ENCODE measurements around the gene COL23A1. TPM values are rescaled to one million over a fixed set of nuclear protein-coding genes. Genes with fewer than 3 reads are reported as not detected.

The COL23A1 gene
- 5.7 and 7.6 TPM in 2 replicates for total RNA-seq (2014; rRNA removed; shearing (Covaris generic); ENCODE audit: low replicate concordance)

DNA sequence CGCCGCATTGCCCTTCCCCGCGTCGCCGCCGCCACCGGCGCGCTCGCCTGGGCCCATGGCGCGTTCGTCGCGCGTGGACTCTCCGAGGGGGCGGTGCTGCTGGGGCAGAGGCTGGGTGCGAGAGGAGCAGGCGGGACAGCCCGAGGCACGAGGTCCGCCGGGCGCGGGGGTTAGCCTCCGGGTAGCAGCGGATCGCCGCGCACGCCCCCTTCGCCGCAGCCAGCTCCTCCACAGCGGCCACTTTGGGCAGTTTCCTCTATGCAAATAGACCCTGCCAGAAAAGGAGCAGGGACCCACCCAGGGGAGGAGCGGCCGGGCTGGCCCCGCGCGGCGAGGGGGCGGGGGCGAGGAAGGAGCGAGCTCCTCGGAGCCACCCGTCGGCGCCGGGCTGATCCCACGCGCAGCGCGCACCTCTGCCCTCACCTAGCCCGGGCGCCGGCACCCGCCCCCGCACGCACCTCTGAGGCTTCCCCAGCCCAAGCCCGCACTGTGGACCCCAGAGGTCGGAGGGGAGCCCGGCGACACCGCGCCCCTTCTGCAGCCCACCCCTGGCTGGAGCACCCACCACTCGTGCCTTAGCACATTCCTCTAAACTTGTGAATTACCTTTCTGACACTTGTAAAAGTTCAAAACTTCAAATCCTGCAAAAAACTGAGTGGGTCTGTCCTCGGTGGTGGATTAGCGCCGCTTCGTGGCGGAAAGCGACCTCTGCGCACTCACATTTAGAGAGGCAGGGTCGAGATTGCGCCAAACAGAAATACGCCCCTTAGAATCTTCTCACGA, at the start of gene COL23A1:
Gene COL23A1, minus strand, starts transcription at position 253 of the 783 bp plus-strand sequence.
- H3K27me3 ChIP-seq (ENCODE audit: low read length) = no peaks in the 10 kb centered on the region

GRCh38 chr5:178637356-178638074, 47.3 kb upstream of the COL23A1 start:
- H3K9me2 ChIP-seq (replicated peaks; ENCODE audit: insufficient read depth, low read length) = no peaks in the 10 kb centered on the region
- peak overlapping the region; percentile 78; the same call in 1 of the 2 replicates for H2AFZ ChIP-seq (ENCODE audit: low read length)
- H3K9me3 ChIP-seq (ENCODE audit: low read length) = no peaks in the 10 kb centered on the region
- H3K27ac ChIP-seq (ENCODE audit: low read length) = no peak overlapping the region
- peak; percentile 53 for DNase-seq
- peaks cover 6% of the 10 kb centered on the region for H3K4me1 ChIP-seq (ENCODE audit: low read length)
- no peaks in the 10 kb centered on the region for H3K36me3 ChIP-seq (ENCODE audit: insufficient read depth, low read length)
- no peak overlapping the region for H3K9ac ChIP-seq (ENCODE audit: low read length)
- peak overlapping the region; percentile 6 for H3K4me2 ChIP-seq (ENCODE audit: low read depth, low read length, poor library complexity, severe bottlenecking)
- no peaks in the 10 kb centered on the region for H3K79me2 ChIP-seq (ENCODE audit: low read length)
- no peaks in the 10 kb centered on the region for H4K20me1 ChIP-seq (ENCODE audit: insufficient read depth, low read depth, low read length)
- H3K27me3 ChIP-seq (ENCODE audit: low read length) = no peaks in the 10 kb centered on the region
- H3K4me3 ChIP-seq (ENCODE audit: low read length) = no peak overlapping the region

More for the DNA sequence above, at the start of gene COL23A1:
- Histone ChIP-seq H3K9me2 (replicated peaks; ENCODE audit: insufficient read depth, low read length) (no peaks in the 10 kb centered on the region), H3K4me3 (ENCODE audit: low read length) (no peak within 1 kb of the TSS), H2AFZ (ENCODE audit: low read length) (no peak within 1 kb of the TSS), H3K27ac (ENCODE audit: low read length) (no peak within 1 kb of the TSS), H4K20me1 (ENCODE audit: insufficient read depth, low read depth, low read length) (no peaks in the 10 kb centered on the region), H3K9ac (ENCODE audit: low read length) (no peak within 1 kb of the TSS), H3K4me2 (ENCODE audit: low read depth, low read length, poor library complexity, severe bottlenecking) (no peak within 1 kb of the TSS), H3K9me3 (ENCODE audit: low read length) (peaks cover 5% of the 10 kb centered on the region; the same call in 1 of the 2 replicates), H3K79me2 (ENCODE audit: low read length) (no peaks in the 10 kb centered on the region), H3K36me3 (ENCODE audit: insufficient read depth, low read length) (peaks cover 2% of the 10 kb centered on the region; the same call in 1 of the 2 replicates), H3K4me1 (ENCODE audit: low read length) (no peaks in the 10 kb centered on the region)
- DNase-seq = no peak

DNA sequence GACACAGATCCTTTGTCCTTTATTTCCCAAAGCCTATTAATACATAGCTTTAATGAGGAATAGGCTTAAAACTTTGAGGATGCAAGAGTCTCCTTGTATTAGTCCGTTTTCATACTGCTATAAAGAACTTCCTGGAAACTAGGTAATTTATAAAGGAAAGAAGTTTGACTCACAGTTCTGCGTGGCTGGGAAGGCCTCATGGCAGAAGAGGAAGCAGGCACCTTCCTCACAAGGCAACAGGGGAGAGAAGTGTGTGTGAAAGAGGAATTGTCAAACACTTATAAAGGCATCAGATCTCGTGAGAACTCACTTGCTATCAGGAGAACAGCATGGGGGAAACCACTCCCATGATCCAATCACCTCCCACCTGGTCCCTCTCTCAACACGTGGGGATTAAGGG, 42.1 kb upstream of the COL23A1 start:
- H3K79me2 ChIP-seq (ENCODE audit: low read length) = no peaks in the 10 kb centered on the region
- no peak overlapping the region for H3K4me3 ChIP-seq (ENCODE audit: low read length)
- no peaks in the 10 kb centered on the region for H3K9me2 ChIP-seq (replicated peaks; ENCODE audit: insufficient read depth, low read length)
- no peak overlapping the region for H3K27ac ChIP-seq (ENCODE audit: low read length)
- no peaks in the 10 kb centered on the region for H3K36me3 ChIP-seq (ENCODE audit: insufficient read depth, low read length)
- H4K20me1 ChIP-seq (ENCODE audit: insufficient read depth, low read depth, low read length) = no peaks in the 10 kb centered on the region
- no peaks in the 10 kb centered on the region for H3K9me3 ChIP-seq (ENCODE audit: low read length)
- H3K4me1 ChIP-seq (ENCODE audit: low read length) = peaks cover 26% of the 10 kb centered on the region
- H2AFZ ChIP-seq (ENCODE audit: low read length) = no peak overlapping the region
- no peak overlapping the region for H3K4me2 ChIP-seq (ENCODE audit: low read depth, low read length, poor library complexity, severe bottlenecking)
- no peak overlapping the region for H3K9ac ChIP-seq (ENCODE audit: low read length)
- DNase-seq = no peak
- no peaks in the 10 kb centered on the region for H3K27me3 ChIP-seq (ENCODE audit: low read length)

DNA sequence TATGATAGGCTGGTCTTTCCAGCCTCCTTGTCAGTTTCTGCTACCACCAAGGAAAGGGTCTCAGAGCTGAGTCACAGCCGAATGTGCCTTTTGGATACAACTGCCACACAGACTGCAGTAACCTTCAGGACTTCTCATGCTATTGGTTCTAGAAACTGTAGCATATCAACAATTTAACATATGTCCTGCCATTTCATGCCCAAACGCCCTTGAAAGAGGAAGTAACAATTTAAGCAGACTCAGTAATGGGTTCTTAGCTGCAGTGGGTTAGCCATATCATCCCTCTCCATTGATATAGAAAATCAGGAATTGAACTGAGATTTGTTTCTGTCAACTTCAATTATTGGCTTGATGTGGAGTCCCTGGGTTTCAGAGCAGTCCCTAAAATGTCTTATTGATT, 40.8 kb upstream of the COL23A1 start:
- H3K4me1 ChIP-seq (ENCODE audit: low read length) = peaks cover 26% of the 10 kb centered on the region
- H3K36me3 ChIP-seq (ENCODE audit: insufficient read depth, low read length) = no peaks in the 10 kb centered on the region
- H2AFZ ChIP-seq (ENCODE audit: low read length) = peak overlapping the region; percentile 8; the same call in 1 of the 2 replicates
- peaks cover 8% of the 10 kb centered on the region for H3K79me2 ChIP-seq (ENCODE audit: low read length)
- H3K4me2 ChIP-seq (ENCODE audit: low read depth, low read length, poor library complexity, severe bottlenecking) = no peak overlapping the region
- H3K9ac ChIP-seq (ENCODE audit: low read length) = no peak overlapping the region
- DNase-seq = peak; percentile 67
- no peaks in the 10 kb centered on the region for H3K9me2 ChIP-seq (replicated peaks; ENCODE audit: insufficient read depth, low read length)
- H3K27ac ChIP-seq (ENCODE audit: low read length) = no peak overlapping the region
- H4K20me1 ChIP-seq (ENCODE audit: insufficient read depth, low read depth, low read length) = peaks cover 4% of the 10 kb centered on the region; the same call in 1 of the 2 replicates
- H3K4me3 ChIP-seq (ENCODE audit: low read length) = no peak overlapping the region
- no peaks in the 10 kb centered on the region for H3K9me3 ChIP-seq (ENCODE audit: low read length)
- H3K27me3 ChIP-seq (ENCODE audit: low read length) = no peaks in the 10 kb centered on the region

GRCh38 chr5:178630475-178630930, 40.3 kb upstream of the COL23A1 start:
- no peak for DNase-seq

GRCh38 chr5:178627259-178627598, 37.0 kb upstream of the COL23A1 start:
- no peaks in the 10 kb centered on the region for H3K9me3 ChIP-seq (ENCODE audit: low read length)
- no peaks in the 10 kb centered on the region for H3K9me2 ChIP-seq (replicated peaks; ENCODE audit: insufficient read depth, low read length)
- H3K4me1 ChIP-seq (ENCODE audit: low read length) = peaks cover 44% of the 10 kb centered on the region
- H2AFZ ChIP-seq (ENCODE audit: low read length) = peak overlapping the region; percentile 92; the same call in 1 of the 2 replicates
- DNase-seq = no peak
- H3K4me3 ChIP-seq (ENCODE audit: low read length) = peak overlapping the region; percentile 62; the same call in 1 of the 2 replicates
- H3K27ac ChIP-seq (ENCODE audit: low read length) = no peak overlapping the region
- H4K20me1 ChIP-seq (ENCODE audit: insufficient read depth, low read depth, low read length) = peaks cover 7% of the 10 kb centered on the region; the same call in 1 of the 2 replicates
- peaks cover 10% of the 10 kb centered on the region for H3K36me3 ChIP-seq (ENCODE audit: insufficient read depth, low read length)
- peak overlapping the region; percentile 61 for H3K9ac ChIP-seq (ENCODE audit: low read length)
- peaks cover 46% of the 10 kb centered on the region for H3K79me2 ChIP-seq (ENCODE audit: low read length)
- H3K27me3 ChIP-seq (ENCODE audit: low read length) = no peaks in the 10 kb centered on the region
- H3K4me2 ChIP-seq (ENCODE audit: low read depth, low read length, poor library complexity, severe bottlenecking) = peak overlapping the region; percentile 69

More at GRCh38 chr5:178630475-178630930, 40.3 kb upstream of the COL23A1 start:
- no peaks in the 10 kb centered on the region for H3K36me3 ChIP-seq (ENCODE audit: insufficient read depth, low read length)
- peak overlapping the region; percentile 8; the same call in 1 of the 2 replicates for H2AFZ ChIP-seq (ENCODE audit: low read length)
- H3K9ac ChIP-seq (ENCODE audit: low read length) = no peak overlapping the region
- H3K27ac ChIP-seq (ENCODE audit: low read length) = no peak overlapping the region
- H3K9me3 ChIP-seq (ENCODE audit: low read length) = no peaks in the 10 kb centered on the region
- peaks cover 26% of the 10 kb centered on the region for H3K4me1 ChIP-seq (ENCODE audit: low read length)
- H3K4me3 ChIP-seq (ENCODE audit: low read length) = no peak overlapping the region
- no peaks in the 10 kb centered on the region for H3K9me2 ChIP-seq (replicated peaks; ENCODE audit: insufficient read depth, low read length)
- H4K20me1 ChIP-seq (ENCODE audit: insufficient read depth, low read depth, low read length) = peaks cover 7% of the 10 kb centered on the region; the same call in 1 of the 2 replicates
- H3K27me3 ChIP-seq (ENCODE audit: low read length) = no peaks in the 10 kb centered on the region
- no peak overlapping the region for H3K4me2 ChIP-seq (ENCODE audit: low read depth, low read length, poor library complexity, severe bottlenecking)
- H3K79me2 ChIP-seq (ENCODE audit: low read length) = peaks cover 13% of the 10 kb centered on the region

DNA sequence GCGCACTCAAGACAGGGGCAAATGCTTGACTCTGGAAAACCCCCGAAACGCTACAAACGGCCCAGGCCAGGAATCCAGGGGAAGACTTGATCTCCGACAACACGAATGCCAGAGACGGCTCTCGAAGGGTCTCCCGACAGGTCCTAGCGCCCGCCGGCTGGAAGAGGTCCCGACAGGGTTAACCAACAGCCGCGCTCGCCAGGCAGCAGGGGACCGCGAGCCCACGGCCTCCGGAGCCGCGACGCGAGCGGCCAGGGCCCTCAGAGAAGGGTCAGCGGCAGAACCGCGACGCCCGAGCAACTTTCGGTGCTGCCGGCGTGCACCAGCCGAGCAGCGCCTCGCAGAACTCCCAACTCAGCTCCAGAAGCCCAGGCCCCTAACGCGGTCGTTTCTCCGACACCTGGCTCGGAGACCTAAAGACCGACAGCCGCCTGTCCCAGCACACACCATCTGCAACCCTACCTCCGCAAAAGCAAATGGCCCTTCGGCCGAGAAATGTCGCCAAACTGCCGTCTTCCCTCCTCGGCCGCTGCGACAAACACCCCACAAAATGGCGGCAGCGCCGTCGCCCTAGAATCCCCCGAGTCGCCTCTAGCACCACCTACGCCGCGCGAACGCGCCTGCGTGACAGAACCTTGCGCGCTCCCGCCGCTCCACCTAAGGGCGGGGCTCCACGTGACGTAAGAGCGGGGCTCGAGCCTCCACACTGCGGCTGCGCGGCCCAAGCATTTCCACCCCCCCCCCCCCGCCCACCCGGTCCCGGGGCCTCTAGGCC, 36.5 kb upstream of the COL23A1 start, which contains the start of gene CLK4:
Gene CLK4, minus strand, starts transcription at position 567 of the 775 bp plus-strand sequence. CDS start 3,634 bp downstream, outside the sequence.
- peak; percentile 98 for DNase-seq
- Histone ChIP-seq H3K27ac (ENCODE audit: low read length) (peak within 1 kb of the TSS; percentile 50), H3K9me3 (ENCODE audit: low read length) (no peaks in the 10 kb centered on the region), H3K4me3 (ENCODE audit: low read length) (peak within 1 kb of the TSS; percentile 100), H3K27me3 (ENCODE audit: low read length) (no peaks in the 10 kb centered on the region), H3K9me2 (replicated peaks; ENCODE audit: insufficient read depth, low read length) (no peaks in the 10 kb centered on the region), H3K4me2 (ENCODE audit: low read depth, low read length, poor library complexity, severe bottlenecking) (peak within 1 kb of the TSS; percentile 95), H3K4me1 (ENCODE audit: low read length) (peaks cover 44% of the 10 kb centered on the region), H3K9ac (ENCODE audit: low read length) (peak within 1 kb of the TSS; percentile 95), H3K36me3 (ENCODE audit: insufficient read depth, low read length) (peaks cover 16% of the 10 kb centered on the region), H3K79me2 (ENCODE audit: low read length) (peaks cover 51% of the 10 kb centered on the region), H4K20me1 (ENCODE audit: insufficient read depth, low read depth, low read length) (peaks cover 7% of the 10 kb centered on the region; the same call in 1 of the 2 replicates), H2AFZ (ENCODE audit: low read length) (peak within 1 kb of the TSS; percentile 92)
